GM10266 (cell line): ENCODE measurements around the gene HTR3B.
"Not testable (repeated sequence)": the region's sequence is repeated elsewhere in the genome, so short reads cannot be mapped to it uniquely, and the experiment has no call there.

Experiments used
- DNase-seq: peaks from one replicate; pipeline ENCODE4 v3.0.0; 2012; ENCODE audit errors: extremely low spot score
- TF ChIP-seq, protein P1 (sequence below): IDR thresholded peaks from 2 replicates; pipeline ENCODE4 v1.5.1; 2012; ENCODE audit warnings: mild to moderate bottlenecking, low read depth; ENCODE audit not compliant: control insufficient read depth, insufficient read depth; ENCODE audit errors: missing control alignments

Gene HTR3B

DNA sequence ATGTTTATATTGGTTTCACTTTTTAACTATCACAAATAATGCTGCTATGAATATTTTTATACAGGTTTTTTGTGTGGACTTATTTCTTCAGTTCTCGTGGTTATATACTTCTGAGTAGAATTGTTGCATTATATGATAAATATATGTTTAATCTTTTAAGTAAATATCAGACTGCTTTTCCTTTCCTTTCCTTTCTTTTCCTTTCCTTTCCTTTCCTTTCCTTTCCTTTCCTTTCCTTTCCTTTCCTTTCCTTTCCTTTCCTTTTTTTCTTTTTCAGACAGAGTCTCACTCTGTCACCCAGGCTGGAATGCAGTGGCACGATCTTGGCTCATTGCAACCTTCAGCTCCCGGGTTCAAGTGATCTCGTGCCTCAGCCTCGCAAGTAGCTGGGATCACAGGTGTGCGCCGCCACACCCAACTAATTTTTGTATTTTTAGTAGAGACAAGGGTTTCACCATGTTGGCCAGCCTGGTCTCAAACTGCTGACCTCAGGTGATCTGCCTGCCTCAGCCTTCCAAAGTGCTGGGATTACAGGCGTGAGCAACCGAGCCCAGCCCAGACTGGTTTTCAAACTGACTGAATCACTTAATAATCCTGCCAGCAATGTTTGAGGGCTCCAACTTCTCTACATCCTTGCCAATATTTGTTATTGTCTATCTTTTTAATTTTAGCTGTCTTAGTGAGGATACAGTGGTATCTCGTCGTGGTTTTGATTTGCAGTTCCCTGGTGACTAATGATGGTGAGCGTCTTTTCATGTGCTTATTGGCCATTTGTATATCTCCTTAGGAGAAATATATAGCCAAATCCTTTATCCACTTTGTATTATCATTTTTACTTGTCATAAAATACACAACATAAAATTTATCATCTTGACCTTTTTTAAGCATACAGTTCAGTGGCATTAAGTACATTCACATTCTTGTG lies 21.9 kb downstream of the HTR3B start:
- no peak for DNase-seq
- TF ChIP-seq, protein P1, sequence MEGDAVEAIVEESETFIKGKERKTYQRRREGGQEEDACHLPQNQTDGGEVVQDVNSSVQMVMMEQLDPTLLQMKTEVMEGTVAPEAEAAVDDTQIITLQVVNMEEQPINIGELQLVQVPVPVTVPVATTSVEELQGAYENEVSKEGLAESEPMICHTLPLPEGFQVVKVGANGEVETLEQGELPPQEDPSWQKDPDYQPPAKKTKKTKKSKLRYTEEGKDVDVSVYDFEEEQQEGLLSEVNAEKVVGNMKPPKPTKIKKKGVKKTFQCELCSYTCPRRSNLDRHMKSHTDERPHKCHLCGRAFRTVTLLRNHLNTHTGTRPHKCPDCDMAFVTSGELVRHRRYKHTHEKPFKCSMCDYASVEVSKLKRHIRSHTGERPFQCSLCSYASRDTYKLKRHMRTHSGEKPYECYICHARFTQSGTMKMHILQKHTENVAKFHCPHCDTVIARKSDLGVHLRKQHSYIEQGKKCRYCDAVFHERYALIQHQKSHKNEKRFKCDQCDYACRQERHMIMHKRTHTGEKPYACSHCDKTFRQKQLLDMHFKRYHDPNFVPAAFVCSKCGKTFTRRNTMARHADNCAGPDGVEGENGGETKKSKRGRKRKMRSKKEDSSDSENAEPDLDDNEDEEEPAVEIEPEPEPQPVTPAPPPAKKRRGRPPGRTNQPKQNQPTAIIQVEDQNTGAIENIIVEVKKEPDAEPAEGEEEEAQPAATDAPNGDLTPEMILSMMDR: no peak

GRCh38 chr11:113928311-113928710 lies 23.7 kb downstream of the HTR3B start:
- TF ChIP-seq, protein P1: no peak
- no peak for DNase-seq

GRCh38 chr11:113932788-113933187 lies 28.2 kb downstream of the HTR3B start:
- TF ChIP-seq, protein P1: no peak
- DNase-seq: no peak

GRCh38 chr11:113934193-113934592 lies 29.6 kb downstream of the HTR3B start:
- not testable (repeated sequence) for DNase-seq

DNA sequence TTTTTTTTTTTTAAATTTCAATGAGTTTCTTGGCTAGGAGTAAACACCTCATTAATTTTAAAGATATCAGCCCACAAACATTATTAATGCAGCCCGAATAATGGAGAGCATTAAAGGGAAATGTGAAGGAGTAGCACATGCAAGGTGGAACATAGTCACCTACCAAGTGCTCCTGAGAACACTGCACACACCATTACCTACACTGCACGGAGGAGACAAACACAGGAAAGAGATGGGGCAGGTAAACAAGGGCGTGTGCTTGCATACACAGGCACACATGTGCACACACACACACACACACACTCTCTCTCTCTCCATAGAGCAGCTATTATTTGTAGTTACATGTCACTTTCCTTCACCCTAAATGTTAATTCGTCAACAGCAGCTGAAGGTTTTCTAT lies 30.2 kb downstream of the HTR3B start:
- TF ChIP-seq, protein P1: no peak
- no peak for DNase-seq

DNA sequence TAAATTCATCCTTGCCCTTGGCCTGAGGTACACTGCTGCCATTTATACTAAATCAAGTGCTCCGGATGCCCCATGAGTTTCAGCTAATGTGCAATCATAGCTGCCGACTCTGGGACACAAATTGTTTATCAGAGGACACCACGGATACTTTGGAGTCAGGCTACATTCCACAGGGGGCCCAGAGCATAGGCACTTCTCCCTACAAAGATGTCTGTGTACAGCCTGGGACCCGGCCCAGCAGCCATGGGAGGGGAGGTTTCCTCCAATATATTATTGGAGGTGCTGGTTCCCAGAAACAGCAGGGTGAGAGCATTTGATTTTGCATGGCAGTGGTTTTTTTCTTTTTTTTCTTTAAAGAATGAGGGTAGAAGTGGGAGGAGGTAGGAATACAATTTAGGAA lies 31.3 kb downstream of the HTR3B start:
- DNase-seq: no peak
- TF ChIP-seq, protein P1: no peak

GRCh38 chr11:113937918-113938317 lies 33.3 kb downstream of the HTR3B start:
- TF ChIP-seq, protein P1: no peak
- no peak for DNase-seq
